GM21447 (cell line): ENCODE results near the gene BRMS1.

Experiments
- ATAC-seq: cut with Tn5 transposase; IDR thresholded peaks from one replicate; pipeline ENCODE4 v1.9.1; 2021; ENCODE audit not compliant: unreplicated experiment

The BRMS1 gene

DNA sequence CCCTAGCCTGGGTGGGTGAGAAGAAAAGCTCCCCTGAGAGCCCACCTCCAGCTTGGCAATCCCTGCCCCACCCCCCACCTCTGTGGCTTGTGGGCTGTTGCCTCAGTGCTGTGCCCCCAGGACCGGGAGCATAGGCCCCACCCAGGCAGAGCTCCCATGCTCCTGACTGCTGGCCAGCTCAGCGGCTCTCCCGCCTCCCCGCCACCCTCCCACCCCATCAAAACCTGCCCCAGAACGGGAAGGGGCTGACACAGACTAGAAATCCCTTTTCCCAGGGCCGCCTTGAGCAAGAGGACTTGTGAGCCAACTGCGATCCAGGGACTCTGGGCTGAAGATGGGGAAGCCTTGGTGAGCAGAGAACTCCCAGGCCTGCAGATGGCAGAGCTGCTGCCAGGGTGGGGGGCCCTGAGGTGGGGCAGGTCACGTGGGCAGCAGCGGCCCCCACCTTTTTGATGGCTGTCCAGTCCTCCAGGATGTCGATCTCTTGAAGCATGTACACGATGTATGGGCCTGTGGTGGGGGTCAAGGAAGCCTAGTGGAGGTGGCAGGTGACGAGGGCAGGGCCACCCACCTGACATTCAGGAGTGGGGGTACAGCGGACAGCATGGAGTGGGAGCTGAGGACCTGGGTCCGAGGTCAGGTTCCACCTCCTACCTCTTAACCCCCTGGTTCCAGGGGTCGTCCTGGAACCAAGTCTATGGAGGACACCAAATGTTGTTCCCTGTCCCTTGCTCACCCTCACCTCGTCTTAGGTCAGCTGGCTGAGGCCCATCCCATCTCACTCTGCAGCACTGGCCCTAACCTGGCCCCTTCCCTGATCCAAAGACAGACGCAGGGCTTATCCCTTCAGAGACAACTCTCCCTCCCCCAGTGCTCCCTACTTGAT is 6.4 kb downstream of the BRMS1 start:
- ATAC-seq = no peak

DNA sequence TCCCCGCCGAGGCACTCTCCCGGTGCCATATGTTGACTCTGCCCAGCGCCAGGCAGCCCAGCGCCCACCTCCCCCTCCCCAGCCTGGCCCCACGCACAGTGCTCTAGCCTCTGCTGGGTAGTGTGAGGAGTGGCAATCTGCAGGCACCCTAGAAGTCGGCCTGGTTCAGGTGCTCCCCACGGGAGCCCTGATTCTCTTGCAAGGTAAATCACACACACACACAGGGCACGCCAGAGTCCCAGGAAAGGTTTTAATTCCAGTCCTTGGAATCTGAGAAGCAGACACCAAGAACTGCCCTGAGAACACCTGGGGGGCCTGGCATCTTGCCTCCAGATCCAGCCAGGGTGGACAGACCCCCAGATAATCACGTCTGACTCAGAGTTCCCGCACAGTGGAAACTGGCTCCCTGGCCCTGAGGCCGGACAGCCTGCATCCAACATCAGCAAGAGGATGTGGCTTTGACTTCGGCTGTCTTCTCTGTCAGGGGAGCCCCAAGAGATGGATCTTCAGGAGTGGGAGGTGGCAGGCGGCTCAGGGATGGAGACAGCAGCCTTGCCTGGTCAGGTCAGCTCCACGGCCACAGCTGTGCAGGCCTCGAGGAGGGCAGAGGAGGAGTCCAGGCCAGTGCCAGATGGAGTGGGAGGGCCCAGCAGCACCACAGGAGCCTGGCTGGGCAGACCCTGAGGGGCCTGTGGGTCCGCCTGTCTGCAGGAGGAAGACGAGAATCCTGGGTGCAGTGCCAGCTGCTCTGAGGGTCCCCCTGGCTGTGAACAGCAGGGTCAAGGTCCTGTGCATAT is 7.6 kb downstream of the BRMS1 start:
- no peak for ATAC-seq

DNA sequence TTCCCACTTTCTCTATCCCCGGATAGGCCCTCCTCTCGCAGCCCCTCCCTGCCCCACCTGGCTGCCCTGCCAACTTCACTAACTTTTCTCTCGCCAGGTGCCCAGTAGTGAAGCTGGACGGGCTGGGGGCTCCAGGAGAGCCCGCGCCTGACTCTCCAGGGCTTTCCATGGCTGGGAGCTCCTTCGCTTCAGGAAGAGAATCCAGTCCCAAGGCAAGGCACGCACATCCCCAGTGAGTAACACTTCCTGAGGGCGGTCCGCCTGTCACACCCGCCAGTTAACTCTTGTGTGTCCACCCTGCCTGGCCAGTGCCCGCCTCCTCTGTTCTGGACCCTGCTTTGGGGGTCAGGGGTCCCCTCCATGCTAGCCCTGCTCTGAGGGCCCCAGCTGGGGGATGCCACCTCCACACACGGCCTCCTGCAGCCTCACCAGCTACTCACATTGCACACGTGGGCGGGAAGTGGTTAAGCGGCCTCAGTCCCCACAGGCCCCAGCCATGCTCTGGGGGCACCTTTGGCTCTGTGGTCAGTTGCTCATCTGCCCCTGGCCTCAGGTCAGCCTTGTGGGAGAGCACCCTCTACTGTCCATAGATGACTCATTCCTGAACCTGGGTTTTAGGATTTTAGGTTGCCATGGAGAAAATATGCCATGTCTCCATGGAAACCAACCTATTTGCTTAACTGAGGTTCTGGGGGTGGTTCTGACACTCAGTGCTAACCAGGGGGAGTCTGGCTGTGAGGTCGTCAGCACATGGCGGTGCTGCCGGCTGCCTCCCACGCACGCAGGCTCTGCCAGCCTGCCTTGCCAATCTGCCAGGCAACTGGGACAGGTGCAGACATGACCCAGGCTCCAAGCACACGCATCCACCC is 8.4 kb downstream of the BRMS1 start, which contains the start of gene RIN1:
TSS of gene RIN1 (minus strand) at position 201 of the 869 bp plus-strand sequence. CDS start at position 169, 32 bp downstream.
- peak; percentile 76 for ATAC-seq

DNA sequence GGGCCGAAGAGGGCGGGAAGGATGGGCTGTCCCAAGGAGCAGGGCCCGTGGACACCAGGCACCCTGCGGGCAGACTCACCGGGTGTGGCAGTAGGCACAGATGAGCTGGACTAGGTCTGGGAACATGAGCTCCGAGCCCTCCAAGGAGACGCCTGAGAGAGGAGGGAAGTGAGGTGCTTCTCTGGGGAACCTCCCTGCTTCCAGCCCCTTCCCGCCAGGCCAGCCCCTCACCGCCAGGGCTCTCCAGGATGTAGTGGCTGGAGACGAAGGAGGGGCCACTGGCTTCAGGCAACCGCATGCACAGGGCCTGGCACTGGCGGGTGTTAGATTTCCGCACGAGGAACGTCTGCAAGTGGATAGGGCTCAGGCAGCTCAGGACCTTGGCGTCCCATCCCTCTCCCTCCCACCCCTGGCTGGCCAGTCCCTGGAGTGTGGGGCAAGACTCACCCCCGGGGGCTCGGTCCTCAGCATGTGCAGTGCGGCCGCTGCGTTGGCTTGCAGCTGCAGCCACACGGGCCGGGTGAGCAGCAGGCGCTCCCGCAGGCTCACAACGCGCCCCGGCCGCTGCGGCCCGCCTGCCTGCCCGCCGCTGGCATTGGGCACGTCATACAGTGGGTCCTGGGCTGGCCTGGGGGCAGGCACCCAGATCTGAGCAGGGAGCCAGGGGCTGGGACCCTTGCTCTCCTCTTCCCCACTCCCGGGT is 9.2 kb downstream of the BRMS1 start:
- ATAC-seq = no peak

DNA sequence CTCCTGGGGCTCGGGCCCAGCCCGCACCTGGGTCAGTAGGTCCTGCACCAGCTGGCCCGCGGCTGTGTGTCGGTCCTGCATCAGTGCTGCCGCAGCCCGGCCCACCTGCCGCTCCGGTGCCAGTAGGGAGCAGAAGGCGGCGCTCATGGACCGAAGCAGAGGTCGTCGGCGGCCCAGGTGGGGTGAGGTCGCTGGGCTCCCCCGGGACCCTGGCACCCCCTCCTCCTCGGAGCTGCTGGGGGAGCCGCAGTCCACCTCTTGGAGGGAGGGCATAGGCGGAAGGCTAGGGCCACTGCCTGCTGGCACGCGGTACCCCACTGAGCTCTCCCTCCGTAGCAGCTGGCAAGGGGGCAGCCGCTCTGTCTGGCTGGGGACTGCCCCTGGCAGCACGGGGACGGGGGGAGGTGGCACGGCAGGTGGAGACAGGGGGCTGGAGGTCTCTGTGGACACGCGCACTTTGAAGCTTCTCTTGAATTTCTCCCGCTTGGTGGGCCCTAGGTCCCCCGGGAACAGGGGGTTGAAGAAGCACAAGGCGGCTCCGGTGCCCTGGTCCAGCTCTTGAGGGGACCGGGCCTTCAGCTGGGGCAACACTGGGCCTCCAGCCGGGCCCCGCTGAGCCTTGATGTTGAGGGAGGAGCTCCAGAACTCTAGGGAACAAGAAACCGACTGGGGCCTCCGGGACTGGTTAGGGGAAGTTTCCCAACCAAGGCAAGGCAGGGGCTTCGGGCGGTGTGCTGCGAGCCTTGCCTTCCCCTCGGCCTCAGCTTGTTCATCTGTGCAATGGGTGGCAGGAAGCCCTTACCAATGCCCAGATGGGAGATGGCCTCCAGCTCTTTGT is 10.1 kb downstream of the BRMS1 start:
- no peak for ATAC-seq

DNA sequence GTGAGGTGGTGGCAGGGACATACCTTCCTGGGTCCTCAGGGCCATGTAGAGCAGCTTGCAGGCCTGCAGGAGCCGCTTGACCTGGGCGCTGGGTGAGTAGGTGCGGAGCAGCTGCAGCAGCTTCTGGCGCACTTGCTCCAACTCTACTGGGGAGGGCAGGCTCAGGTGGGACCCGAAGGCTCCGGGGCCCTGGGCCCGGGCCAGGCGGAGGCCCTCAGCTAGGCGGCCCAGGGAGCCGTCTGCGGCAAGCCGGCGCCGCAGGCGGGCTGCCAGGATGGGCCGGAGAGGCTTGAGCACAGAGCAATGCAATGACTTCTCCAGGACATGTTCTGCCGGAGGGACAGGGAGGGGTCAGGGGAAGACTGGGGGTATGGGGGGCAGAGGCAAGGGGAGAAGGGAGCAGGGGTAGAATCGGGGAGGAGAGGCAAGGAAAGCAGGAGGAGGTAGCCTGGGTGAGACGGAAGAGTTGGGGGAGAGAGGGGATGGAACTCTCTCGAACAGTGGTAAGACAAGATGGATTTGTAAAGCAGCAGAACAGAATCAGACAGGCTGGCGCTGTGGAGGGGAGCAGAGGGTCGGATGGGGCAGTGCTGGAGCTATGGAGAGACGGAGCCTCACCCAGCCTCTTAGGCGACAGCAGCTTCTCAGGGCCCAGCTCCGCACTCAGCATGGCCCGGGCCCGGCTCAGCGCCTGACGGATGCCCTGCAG is 10.9 kb downstream of the BRMS1 start:
- no peak for ATAC-seq

DNA sequence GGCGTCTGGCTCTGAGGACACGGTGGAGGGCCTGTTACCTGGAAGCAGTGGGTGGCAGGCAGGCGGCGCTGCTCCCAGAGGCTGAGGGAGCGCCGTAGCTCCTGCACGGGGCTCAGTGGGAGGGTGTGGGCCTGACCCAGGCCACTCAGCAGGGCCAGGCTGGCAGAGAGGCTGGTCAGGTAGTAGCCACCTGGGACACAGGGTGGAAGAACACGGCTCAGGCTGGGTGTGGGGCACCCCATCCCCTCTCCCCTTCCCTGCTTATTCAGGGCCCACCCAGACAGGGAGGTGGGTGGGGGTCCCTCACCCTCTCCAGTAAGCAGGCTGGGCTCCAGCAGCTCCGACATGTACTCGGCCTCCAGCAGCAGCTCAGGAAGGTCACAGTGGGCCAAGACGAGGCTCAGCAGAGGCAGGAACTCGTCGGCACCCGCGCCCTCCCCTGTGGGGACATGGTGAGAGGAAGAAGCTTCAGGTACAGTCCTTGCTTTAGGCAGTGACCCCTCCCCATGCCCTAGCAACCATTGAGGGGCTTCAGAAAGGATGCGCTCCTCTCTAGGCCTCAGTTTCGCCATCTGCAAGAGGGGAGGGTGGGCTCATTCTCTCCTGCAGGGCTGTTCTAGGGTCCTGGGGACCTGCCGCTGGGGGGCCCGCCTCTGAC is 11.6 kb downstream of the BRMS1 start:
- ATAC-seq = no peak

DNA sequence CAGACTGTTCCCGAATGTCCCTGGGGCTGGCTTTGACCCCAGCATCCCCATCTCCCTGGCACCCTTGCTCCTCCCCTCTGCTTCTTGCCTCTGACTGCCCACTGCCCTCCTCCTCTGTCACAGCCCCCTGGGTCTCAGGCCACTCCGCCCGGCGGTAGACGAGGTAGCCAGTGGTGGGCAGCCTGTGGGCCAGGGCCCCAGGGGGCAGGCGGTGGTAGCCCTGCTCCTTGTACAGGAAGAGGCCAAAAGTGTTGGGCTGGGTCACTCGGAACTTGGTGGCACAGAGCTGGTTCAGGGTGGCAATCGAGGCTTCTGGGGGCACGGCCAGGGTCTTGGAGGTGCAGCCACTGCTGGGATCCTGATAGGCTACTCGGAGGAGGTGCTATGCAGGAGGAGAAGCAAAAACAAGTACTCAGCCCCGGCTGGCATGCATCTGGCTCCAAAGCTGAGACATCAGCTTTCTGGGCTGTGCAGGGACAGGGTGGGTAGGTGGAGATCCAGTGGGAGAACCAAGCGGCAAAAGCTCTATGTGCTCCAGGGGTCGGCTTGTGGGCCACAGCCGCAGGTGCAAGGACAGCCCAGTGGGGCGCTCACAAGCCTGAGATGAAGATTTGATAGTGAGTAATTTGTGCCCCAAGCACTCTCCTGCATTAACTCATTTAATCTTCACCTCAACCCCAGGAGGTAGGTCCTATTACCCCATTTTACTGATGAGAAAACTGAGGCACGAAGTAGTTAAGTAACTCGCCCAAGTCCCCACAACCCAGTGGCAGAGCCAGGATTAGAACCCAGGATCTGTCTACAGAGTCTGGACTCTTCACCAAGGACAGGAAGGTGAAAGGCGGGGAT is 12.3 kb downstream of the BRMS1 start:
- no peak for ATAC-seq

DNA sequence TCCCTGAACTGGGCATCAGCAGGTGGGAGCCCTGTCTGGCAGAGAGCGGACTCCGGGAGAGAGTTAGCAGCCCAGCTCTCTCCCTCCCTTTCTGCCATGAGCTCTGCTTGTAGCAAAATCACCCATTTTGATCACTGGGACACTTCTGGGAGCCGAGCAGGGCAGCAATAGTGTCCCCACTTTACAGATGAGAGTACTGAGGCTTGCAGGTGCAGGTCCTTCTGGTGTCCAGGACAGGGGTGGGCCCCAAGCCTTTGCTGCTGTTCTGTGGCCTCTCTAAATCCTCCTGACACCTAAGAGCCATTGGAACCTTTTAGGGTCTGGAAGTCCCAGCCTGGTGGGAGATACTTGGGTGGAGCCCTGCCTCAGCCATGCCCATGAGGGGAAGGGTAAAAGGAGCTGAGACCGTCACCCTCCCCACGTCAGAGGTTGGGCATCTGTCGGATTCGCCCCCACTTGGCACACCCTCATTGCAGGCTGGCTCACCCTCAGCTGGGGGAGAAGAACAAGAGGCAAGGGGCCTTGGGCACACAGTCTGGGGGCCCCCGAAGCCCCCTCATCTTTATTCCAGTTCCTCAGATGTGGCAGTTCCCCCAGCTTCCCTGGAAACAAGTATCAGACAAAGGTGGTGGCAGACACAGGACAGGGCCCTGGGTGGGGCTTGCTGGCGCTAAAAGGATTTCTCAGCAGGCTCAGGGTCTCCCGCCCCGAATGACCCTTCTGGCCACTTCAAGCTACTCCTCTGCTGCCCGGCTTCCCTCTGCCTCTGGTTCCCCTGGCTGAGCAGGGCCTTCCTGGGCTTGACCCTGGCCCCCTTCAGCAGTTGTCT is 13.1 kb downstream of the BRMS1 start:
- no peak for ATAC-seq

DNA sequence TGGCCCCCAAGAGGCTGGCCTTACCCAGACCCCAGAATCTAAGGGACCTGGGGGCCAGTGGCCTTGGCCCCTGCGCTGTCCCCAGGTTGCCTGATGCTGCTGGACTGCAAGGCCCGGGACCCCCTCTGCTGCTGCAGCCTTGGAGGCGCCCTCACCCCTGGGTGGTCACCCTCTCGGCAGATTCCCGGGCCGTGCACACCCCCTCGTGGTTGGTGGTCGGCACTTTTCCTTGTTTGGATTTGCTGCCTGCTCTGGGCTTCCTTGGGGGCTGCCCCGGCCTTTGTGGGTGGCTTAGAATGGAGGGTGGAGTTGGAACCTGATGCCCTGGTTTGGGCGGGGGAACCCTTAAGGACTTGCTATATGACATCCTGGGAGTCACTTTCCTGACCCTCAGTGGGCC is 14.0 kb downstream of the BRMS1 start:
- no peak for ATAC-seq

DNA sequence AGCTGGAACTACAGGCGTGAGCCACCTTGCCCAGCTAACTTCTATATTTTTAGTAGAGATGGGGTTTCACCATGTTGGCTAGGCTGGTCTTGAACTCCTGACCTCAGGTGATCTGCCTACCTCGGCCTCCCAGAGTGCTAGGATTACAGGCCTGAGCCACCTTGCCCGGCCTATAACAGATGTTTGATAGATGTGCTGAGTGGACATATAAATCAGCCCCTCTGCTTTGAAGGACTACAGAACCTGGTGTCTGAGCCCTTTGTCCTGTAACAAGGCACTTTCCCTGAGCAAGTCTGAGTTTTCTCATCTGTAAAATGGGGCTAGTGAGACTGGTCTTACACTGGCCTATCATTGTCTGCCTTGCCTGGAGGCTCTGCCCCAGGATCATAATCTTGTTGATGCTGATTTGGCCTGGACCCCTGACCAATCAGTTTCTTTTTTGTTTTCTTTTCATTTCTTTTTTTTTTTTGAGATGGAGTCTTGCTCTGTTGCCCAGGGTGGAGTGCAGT is 15.7 kb downstream of the BRMS1 start:
- no peak for ATAC-seq

DNA sequence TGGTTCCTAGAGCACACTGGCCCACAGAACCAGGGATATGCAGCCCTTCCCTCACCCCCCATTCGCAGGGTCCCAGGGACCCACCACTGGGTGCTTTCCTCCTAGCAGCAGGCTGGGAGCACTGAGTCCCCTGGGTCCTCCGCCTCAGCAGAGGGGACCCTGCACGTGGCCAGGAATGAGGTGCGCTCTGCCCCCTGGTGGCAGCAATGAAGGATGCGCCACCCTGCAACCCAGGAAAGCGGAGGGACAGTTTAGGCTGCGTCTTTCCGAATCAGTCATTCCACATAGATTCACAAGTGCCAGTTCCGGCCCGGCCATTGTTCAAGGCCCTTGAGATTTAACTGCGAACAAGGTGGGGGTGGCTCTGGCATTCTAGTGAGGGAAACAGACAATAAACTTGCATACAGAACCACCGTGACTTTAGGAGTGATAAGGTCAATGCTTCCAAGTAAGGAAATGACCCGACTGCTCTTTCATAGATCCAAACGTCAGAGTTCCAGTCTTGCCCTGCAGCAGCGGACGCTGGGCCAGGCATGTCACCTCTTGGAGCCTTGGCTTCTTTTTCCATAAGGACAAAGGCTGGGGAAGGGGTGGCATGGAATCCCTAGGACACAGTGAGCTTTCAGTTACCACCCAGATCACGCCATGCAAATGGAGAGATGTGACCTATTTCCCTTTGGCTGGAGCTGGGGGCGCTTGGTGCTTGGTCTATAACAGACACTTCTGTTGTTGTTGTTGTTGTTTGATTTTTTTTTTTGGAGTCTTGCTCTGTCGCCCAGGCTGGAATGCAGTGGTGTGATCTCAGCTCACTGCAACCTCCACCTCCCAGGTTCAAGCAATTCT is 16.4 kb downstream of the BRMS1 start:
- peak; percentile 74 for ATAC-seq

DNA sequence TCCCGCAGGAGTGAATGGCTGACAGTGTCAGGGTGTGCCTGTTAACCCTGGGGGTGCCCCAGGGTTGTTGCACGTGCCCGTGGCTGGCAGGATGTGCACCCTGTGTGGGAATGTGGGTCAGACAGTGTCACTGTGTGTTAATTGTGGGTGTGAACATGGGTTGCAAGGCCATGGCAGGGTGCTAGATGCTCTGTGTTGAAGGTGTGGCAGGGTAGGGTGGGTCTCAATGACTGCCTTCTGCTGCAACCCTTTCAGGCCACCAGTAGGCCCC is 16.9 kb downstream of the BRMS1 start:
- ATAC-seq = no peak

DNA sequence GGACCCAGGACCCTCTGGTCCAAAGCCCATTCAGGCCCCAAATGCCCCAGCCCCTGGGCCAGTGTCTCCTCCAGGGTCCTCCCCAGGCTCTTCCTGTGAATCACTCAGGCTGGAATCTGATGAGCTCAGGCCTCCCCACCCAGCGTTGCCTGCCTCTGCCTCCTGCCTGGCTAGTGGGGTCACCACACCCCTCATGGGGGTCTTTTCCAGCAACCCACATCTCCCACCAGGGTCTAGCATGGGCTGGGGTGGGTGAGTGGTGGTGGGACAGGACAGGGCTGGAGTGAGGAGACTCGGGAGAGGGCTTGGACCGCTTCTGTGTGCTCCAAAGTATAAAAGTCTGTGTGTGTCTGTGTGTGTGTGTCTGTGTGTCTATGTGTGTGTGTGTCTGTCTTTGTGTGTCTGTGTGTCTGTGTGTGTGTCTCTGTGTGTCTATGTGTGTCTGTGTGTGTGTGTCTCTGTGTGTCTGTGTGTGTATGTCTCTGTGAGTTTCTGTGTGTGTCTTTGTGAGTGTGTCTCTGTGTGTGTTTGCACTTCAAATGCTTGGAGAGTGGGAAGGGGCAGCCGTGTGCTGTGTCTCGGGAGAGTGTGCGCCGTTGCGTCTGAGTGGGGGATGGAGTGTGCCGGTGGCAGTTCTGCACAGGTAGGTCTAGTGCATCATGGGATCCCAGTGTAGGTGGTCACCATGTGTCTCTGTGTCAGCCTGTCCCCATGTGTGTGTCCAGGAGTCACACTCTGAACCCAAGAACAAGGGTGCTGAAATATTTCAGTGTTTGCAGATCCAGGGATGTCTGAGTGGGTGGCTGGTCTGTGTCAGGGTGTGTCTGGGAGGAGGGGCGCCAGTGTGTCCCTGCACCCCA is 17.5 kb downstream of the BRMS1 start:
- no peak for ATAC-seq
